Spleen (tissue), 11 donors: ENCODE measurements around the gene CKAP2L. TPM values are rescaled to one million over a fixed set of nuclear protein-coding genes. Genes with fewer than 3 reads are reported as not detected.

Experiments
- DNase-seq: peaks from one replicate; pipeline ENCODE4 v3.0.0-alpha.2; 2020
- H3K27ac ChIP-seq, 8 donors: fragments of 200-600 bp; sonication (generic) in 7 of 8; 1 replicate in 4 of 8; 2 replicates in 4 of 8; pipeline versions ENCODE4 v1.5.0 to v1.8.0; 2016 to 2021; ENCODE audit warnings: inconsistent platforms in 4 of 8, mild to moderate bottlenecking in 4 of 8, moderate library complexity in 1 of 8
- H3K27me3 ChIP-seq, 7 donors: fragments of 200-600 bp; sonication (generic) in 6 of 7; replicated peaks in 1 of 7; 1 replicate in 4 of 7; 2 replicates in 3 of 7; pipeline versions ENCODE4 v1.5.0 to v1.8.0; 2016 to 2021; ENCODE audit warnings: inconsistent platforms in 3 of 7, mild to moderate bottlenecking in 1 of 7
- H3K36me3 ChIP-seq, 6 donors: fragments of 200-600 bp; sonication (generic) in 5 of 6; 1 replicate in 4 of 6; 2 replicates in 2 of 6; pipeline versions ENCODE4 v1.5.0 to v1.8.0; 2016 to 2021; ENCODE audit warnings: inconsistent platforms in 2 of 6
- H3K4me1 ChIP-seq, 6 donors: fragments of 200-600 bp; sonication (generic) in 5 of 6; 1 replicate in 3 of 6; 2 replicates in 3 of 6; pipeline versions ENCODE4 v1.5.0 to v1.8.0; 2016 to 2021; ENCODE audit warnings: inconsistent platforms in 3 of 6
- H3K4me3 ChIP-seq, 8 donors: fragments of 200-600 bp; sonication (generic) in 7 of 8; 1 replicate in 4 of 8; 2 replicates in 4 of 8; pipeline versions ENCODE4 v1.5.0 to v1.8.0; 2016 to 2021; ENCODE audit warnings: inconsistent platforms in 4 of 8, mild to moderate bottlenecking in 4 of 8, moderate library complexity in 2 of 8
- H3K9me3 ChIP-seq, 8 donors: fragments of 200-600 bp; sonication (generic) in 7 of 8; 1 replicate in 4 of 8; 2 replicates in 4 of 8; pipeline versions ENCODE4 v1.5.0 to v1.8.0; 2016 to 2021; ENCODE audit warnings: inconsistent platforms in 4 of 8
- CTCF ChIP-seq, 11 experiments: fragments of 200-600 bp in 7 of 11; fragments of 450-650 bp in 4 of 11; sonication (generic) in 4 of 11; IDR thresholded peaks in 8 of 11; conservative IDR thresholded peaks in 3 of 11; 1 replicate in 7 of 11; 2 replicates in 4 of 11; pipeline versions ENCODE4 v1.4.0 to v1.8.0; 2016 to 2021; ENCODE audit warnings: antibody characterized with exemption in 11 of 11, inconsistent platforms in 4 of 11, mild to moderate bottlenecking in 1 of 11
- POLR2A ChIP-seq, 3 donors: fragments of 450-650 bp; IDR thresholded peaks; one replicate each; pipeline ENCODE4 v1.5.1; 2017; ENCODE audit warnings: antibody characterized with exemption in 3 of 3, mild to moderate bottlenecking in 1 of 3
- POLR2AphosphoS5 ChIP-seq, 3 donors: sonication (generic); formaldehyde crosslinking; IDR thresholded peaks; one replicate each; pipeline ENCODE4 v1.5.1; 2017; ENCODE audit warnings: antibody characterized with exemption in 3 of 3
- WGBS, 5 donors: extraction: QIAGEN DNeasy Blood & Tissue Kit in 3 of 5; methylation state at CpG; one replicate each; pipeline versions ENCODE4 v1.1.5 to v1.1.7; 2013 to 2018; 5-methylcytosine and 5-hydroxymethylcytosine counted together
- intact Hi-C: fragments of 100-400 bp; cut with DNase I; formaldehyde crosslinking; loops from one replicate; pipeline ENCODE4 v1.15.0; 2023; ENCODE audit warnings: low total_unique reads
- polyA plus RNA-seq, 3 donors: library from polyadenylated mRNA; stranded (reverse); fragments of 200-250 nt; gene quantifications; one replicate each; pipeline ENCODE4 v1.2.1, GENCODE V29; 2013
- total RNA-seq, 7 donors: library from RNA; depleted of rRNA in 3 of 7; stranded (reverse); fragments of >200 nt in 3 of 7; fragmentation: NEBNext Ultra II Directional in 4 of 7; extraction: Animal tissue kit (Norgen Biotek cat#: 25700) in 4 of 7; gene quantifications; one replicate each; pipeline versions ENCODE4 v1.1.0 to v1.2.1, GENCODE V29; 2016 to 2021
- donor health status: healthy with polysubstance abuse.
- donor health status: DM: no; HTN: no; CAD: no; lungs with moderate emphysema.
- donor health status: DM: no; HTN: no; CAD: no.
- donor health status: Bipolar disorder and iron deficiency.
- donor health status: healthy.
- donor health status: DM: no; HTN: no; CAD: no.
- donor health status: DM: yes; HTN: yes; CAD: no.

CKAP2L gene
- total and polyA plus RNA-seq, 10 donors, result 0.20 to 3.5 (median 1.5) TPM

GRCh38 chr2:112755444-112755843 lies 9.0 kb downstream of the CKAP2L start:
- Histone ChIP-seq H3K9me3 (no peaks in the 10 kb centered on the region), H3K4me1 (peaks cover 0 to 20% (median 0%) of the 10 kb centered on the region in 6 donors), H3K27ac (peak overlapping the region in 2 of 8 donors; percentile 57 to 65), H3K36me3 (no peaks in the 10 kb centered on the region), H3K27me3 (no peaks in the 10 kb centered on the region), H3K4me3 (peak overlapping the region in 1 of 8 donors; percentile 29)
- intact Hi-C loops, result no loop called here
- no peak for TF ChIP-seq CTCF (IDR thresholded peaks at IDR 0.05 in 8 of 11, conservative IDR thresholded peaks at IDR 0.05 in 3 of 11)
- TF ChIP-seq POLR2AphosphoS5 (IDR thresholded peaks at IDR 0.05), result no peak
- no peak for TF ChIP-seq POLR2A (IDR thresholded peaks at IDR 0.05)
- 85 to 88% (median 87%) methylated on average over 4 of the region's 4 CpGs for WGBS, 5 donors
- no peak for DNase-seq

GRCh38 chr2:112754564-112754963 lies 9.8 kb downstream of the CKAP2L start:
- Histone ChIP-seq H3K27me3 (no peaks in the 10 kb centered on the region), H3K27ac (peak overlapping the region in 5 of 8 donors; percentile 3 to 65 (median 57)), H3K36me3 (no peaks in the 10 kb centered on the region), H3K4me3 (peak overlapping the region in 1 of 8 donors; percentile 29), H3K9me3 (no peaks in the 10 kb centered on the region), H3K4me1 (peaks cover 0 to 29% (median 1%) of the 10 kb centered on the region in 6 donors)
- 81 to 100% (median 92%) methylated on average over 1 of the region's 1 CpG for WGBS, 5 donors
- intact Hi-C loops, result loop anchor here (5.0 kb wide), 1 partner anchor 128 kb away; no protein-coding TSS in a partner anchor
- no peak for TF ChIP-seq CTCF (IDR thresholded peaks at IDR 0.05 in 8 of 11, conservative IDR thresholded peaks at IDR 0.05 in 3 of 11)
- no peak for TF ChIP-seq POLR2AphosphoS5 (IDR thresholded peaks at IDR 0.05)
- TF ChIP-seq POLR2A (IDR thresholded peaks at IDR 0.05), result no peak
- DNase-seq, result no peak

- 83 to 91% (median 84%) methylated on average over 4 of the region's 4 CpGs for WGBS, 5 donors
- TF ChIP-seq CTCF (IDR thresholded peaks at IDR 0.05 in 8 of 11, conservative IDR thresholded peaks at IDR 0.05 in 3 of 11) (no peak), POLR2AphosphoS5 (IDR thresholded peaks at IDR 0.05) (no peak), POLR2A (IDR thresholded peaks at IDR 0.05) (no peak)
- intact Hi-C loops, result loop anchor here (5.0 kb wide), 1 partner anchor 130 kb away; no protein-coding TSS in a partner anchor
Observed at GRCh38 chr2:112752667-112753066, 11.7 kb downstream of the CKAP2L start.

GRCh38 chr2:112751451-112752197 lies 12.8 kb downstream of the CKAP2L start:
- Histone ChIP-seq H3K27ac (no peak overlapping the region), H3K4me1 (peaks cover 0 to 22% (median 1%) of the 10 kb centered on the region in 6 donors), H3K4me3 (no peak overlapping the region), H3K27me3 (no peaks in the 10 kb centered on the region), H3K9me3 (no peaks in the 10 kb centered on the region), H3K36me3 (peaks cover 0 to 5% (median 0%) of the 10 kb centered on the region in 6 donors)
- intact Hi-C loops, result loop anchor here (5.0 kb wide), 1 partner anchor 131 kb away; no protein-coding TSS in a partner anchor
- no peak for DNase-seq
- TF ChIP-seq CTCF (IDR thresholded peaks at IDR 0.05 in 8 of 11, conservative IDR thresholded peaks at IDR 0.05 in 3 of 11) (no peak), POLR2AphosphoS5 (IDR thresholded peaks at IDR 0.05) (no peak), POLR2A (IDR thresholded peaks at IDR 0.05) (no peak)

More at GRCh38 chr2:112752667-112753066, 11.7 kb downstream of the CKAP2L start:
- no peak for DNase-seq
- Histone ChIP-seq H3K4me1 (peaks cover 0 to 25% (median 1%) of the 10 kb centered on the region in 6 donors), H3K9me3 (no peaks in the 10 kb centered on the region), H3K27me3 (no peaks in the 10 kb centered on the region), H3K36me3 (no peaks in the 10 kb centered on the region), H3K4me3 (no peak overlapping the region), H3K27ac (no peak overlapping the region)
